Parathyroid adenoma (tissue), 2 donors: ENCODE measurements around the gene LYSMD1.

Experiments used
- H2AFZ ChIP-seq: fragments of 300-600 bp; sonication (generic); one replicate; pipeline ENCODE4 v1.7.0; 2017; ENCODE audit warnings: antibody characterized with exemption, mild to moderate bottlenecking
- H3K27ac ChIP-seq: fragments of 300-600 bp; sonication (generic); one replicate; pipeline ENCODE4 v1.7.0; 2017
- H3K27me3 ChIP-seq: fragments of 300-600 bp; sonication (generic); one replicate; pipeline ENCODE4 v1.7.0; 2017; ENCODE audit warnings: low read length; ENCODE audit not compliant: control insufficient read depth, insufficient read depth
- H3K36me3 ChIP-seq: fragments of 300-600 bp; sonication (generic); one replicate; pipeline ENCODE4 v1.7.0; 2017; ENCODE audit warnings: low read length; ENCODE audit not compliant: control insufficient read depth, insufficient read depth
- H3K4me1 ChIP-seq: fragments of 300-600 bp; sonication (generic); one replicate; pipeline ENCODE4 v1.7.0; 2017; ENCODE audit warnings: control low read depth
- H3K4me2 ChIP-seq: fragments of 300-600 bp; sonication (generic); one replicate; pipeline ENCODE4 v1.7.0; 2017; ENCODE audit warnings: low read length
- H3K4me3 ChIP-seq: fragments of 300-600 bp; sonication (generic); one replicate; pipeline ENCODE4 v1.7.0; 2017; ENCODE audit warnings: low read depth, low read length
- H3K79me2 ChIP-seq: fragments of 300-600 bp; sonication (generic); one replicate; pipeline ENCODE4 v1.7.0; 2017; ENCODE audit warnings: control low read depth
- H3K9ac ChIP-seq: fragments of 300-600 bp; sonication (generic); one replicate; pipeline ENCODE4 v1.7.0; 2017; ENCODE audit warnings: mild to moderate bottlenecking
- H3K9me3 ChIP-seq: fragments of 300-600 bp; sonication (generic); one replicate; pipeline ENCODE4 v1.7.0; 2017; ENCODE audit warnings: low read length; ENCODE audit not compliant: control insufficient read depth
- CTCF ChIP-seq: fragments of 300-600 bp; sonication (generic); IDR thresholded peaks from one replicate; pipeline ENCODE4 v1.7.0; 2017; ENCODE audit warnings: antibody characterized with exemption, mild to moderate bottlenecking
- donor health status: primary hyperparathyroidism.

Gene LYSMD1

GRCh38 chr1:151187205-151187604 lies 21.5 kb upstream of the LYSMD1 start:
- no peaks in the 10 kb centered on the region for H3K27me3 ChIP-seq
- no peak overlapping the region for H3K9ac ChIP-seq
- H3K4me2 ChIP-seq = no peak overlapping the region
- H3K36me3 ChIP-seq = no peaks in the 10 kb centered on the region
- no peaks in the 10 kb centered on the region for H3K9me3 ChIP-seq
- H2AFZ ChIP-seq = no peak overlapping the region
- H3K4me1 ChIP-seq = no peaks in the 10 kb centered on the region
- TF ChIP-seq CTCF = no peak
- no peak overlapping the region for H3K4me3 ChIP-seq
- no peak overlapping the region for H3K27ac ChIP-seq
- no peaks in the 10 kb centered on the region for H3K79me2 ChIP-seq

GRCh38 chr1:151184211-151184610 lies 18.5 kb upstream of the LYSMD1 start:
- Histone ChIP-seq H3K9me3 (no peaks in the 10 kb centered on the region), H3K4me2 (no peak overlapping the region), H3K27ac (no peak overlapping the region), H3K9ac (no peak overlapping the region), H2AFZ (no peak overlapping the region), H3K79me2 (no peaks in the 10 kb centered on the region), H3K36me3 (no peaks in the 10 kb centered on the region), H3K4me1 (no peaks in the 10 kb centered on the region), H3K27me3 (no peaks in the 10 kb centered on the region), H3K4me3 (no peak overlapping the region)
- TF ChIP-seq CTCF = no peak

GRCh38 chr1:151176514-151177045 lies 10.9 kb upstream of the LYSMD1 start:
- H2AFZ ChIP-seq = no peak overlapping the region
- no peaks in the 10 kb centered on the region for H3K79me2 ChIP-seq
- H3K4me3 ChIP-seq = no peak overlapping the region
- no peaks in the 10 kb centered on the region for H3K9me3 ChIP-seq
- no peak overlapping the region for H3K4me2 ChIP-seq
- no peak overlapping the region for H3K9ac ChIP-seq
- no peaks in the 10 kb centered on the region for H3K4me1 ChIP-seq
- H3K36me3 ChIP-seq = no peaks in the 10 kb centered on the region
- H3K27ac ChIP-seq = no peak overlapping the region
- no peak for TF ChIP-seq CTCF
- no peaks in the 10 kb centered on the region for H3K27me3 ChIP-seq

- Histone ChIP-seq H3K4me2 (no peak within 1 kb of the TSS), H3K36me3 (no peaks in the 10 kb centered on the region), H3K4me1 (no peaks in the 10 kb centered on the region), H3K9me3 (no peaks in the 10 kb centered on the region), H3K27me3 (no peaks in the 10 kb centered on the region), H2AFZ (no peak within 1 kb of the TSS), H3K79me2 (no peaks in the 10 kb centered on the region), H3K9ac (no peak within 1 kb of the TSS), H3K4me3 (no peak within 1 kb of the TSS), H3K27ac (no peak within 1 kb of the TSS)
- TF ChIP-seq CTCF = no peak
These were observed 10.2 kb upstream of the LYSMD1 start, which contains the start of gene TMOD4 for GRCh38 chr1:151175863-151176262. TMOD4 (minus strand) TSS chr1:151175981; CDS start chr1:151174875, 1,106 bp downstream.

GRCh38 chr1:151175041-151175741 lies 9.5 kb upstream of the LYSMD1 start:
- no peaks in the 10 kb centered on the region for H3K4me1 ChIP-seq
- TF ChIP-seq CTCF = no peak
- no peak overlapping the region for H3K4me2 ChIP-seq
- H3K27me3 ChIP-seq = no peaks in the 10 kb centered on the region
- no peak overlapping the region for H3K27ac ChIP-seq
- no peaks in the 10 kb centered on the region for H3K9me3 ChIP-seq
- H2AFZ ChIP-seq = no peak overlapping the region
- H3K79me2 ChIP-seq = no peaks in the 10 kb centered on the region
- no peaks in the 10 kb centered on the region for H3K36me3 ChIP-seq
- no peak overlapping the region for H3K9ac ChIP-seq
- H3K4me3 ChIP-seq = no peak overlapping the region
